ENCODE data around the gene KCNE4. TPM values are rescaled to one million over a fixed set of nuclear protein-coding genes. Genes with fewer than 3 reads are reported as not detected.

KCNE4 gene
- total RNA-seq, 1 experiment from 2014 or later: 13.8 TPM

Other genes starting within 250 kb of the KCNE4 start
- 168 and 183 TPM in 2 replicates for gene ACSL3, start 191.2 kb upstream of the KCNE4 start, total RNA-seq (2014; rRNA removed; shearing (Covaris generic))

Measured in RPMI7951 (cell line).